GM21529 (cell line): ENCODE results near the gene UQCRQ.
A peak's percentile ranks its signal among the peaks of the same experiment; 100 is the strongest.

Source experiments
- ATAC-seq: cut with Tn5 transposase; IDR thresholded peaks from one replicate; pipeline ENCODE4 v1.9.1; 2021; ENCODE audit not compliant: unreplicated experiment

UQCRQ gene

DNA sequence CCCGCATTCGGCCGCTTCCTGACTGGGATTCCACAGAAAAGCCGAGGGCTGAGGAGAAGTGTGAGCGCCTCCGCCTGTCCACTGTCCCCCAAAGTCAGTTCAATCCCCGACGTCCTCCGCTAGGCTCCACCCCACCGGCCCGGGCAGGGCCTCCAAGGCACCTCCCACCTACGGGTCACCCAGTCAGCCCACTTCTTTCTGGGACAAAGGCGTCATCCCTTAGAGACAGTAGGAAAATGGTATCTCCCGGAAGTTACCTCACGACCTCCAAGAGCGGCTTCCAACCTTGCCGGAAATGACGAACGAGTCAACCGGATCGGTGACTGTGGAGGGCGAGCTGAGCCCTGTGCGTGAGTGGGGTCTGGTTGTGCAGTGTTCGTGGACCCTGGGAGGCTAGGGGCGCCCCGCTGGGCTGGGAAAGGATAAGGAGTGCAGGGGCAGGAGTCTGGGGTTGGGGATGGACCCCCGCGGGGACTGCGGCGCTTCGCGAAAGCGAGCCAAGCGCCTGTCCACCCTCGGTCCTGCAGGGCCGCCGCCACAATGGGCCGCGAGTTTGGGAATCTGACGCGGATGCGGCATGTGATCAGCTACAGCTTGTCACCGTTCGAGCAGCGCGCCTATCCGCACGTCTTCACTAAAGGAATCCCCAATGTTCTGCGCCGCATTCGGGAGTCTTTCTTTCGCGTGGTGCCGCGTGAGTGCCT lies at the start of gene UQCRQ, which contains the start of gene GDF9:
TSS of gene UQCRQ (plus strand) at position 301 of the 704 bp plus-strand sequence. CDS start at position 541, 240 bp downstream.
TSS of gene GDF9 (minus strand) at position 128 of the 704 bp plus-strand sequence. CDS start 1,936 bp downstream, outside the sequence.
- peak; percentile 99 for ATAC-seq

DNA sequence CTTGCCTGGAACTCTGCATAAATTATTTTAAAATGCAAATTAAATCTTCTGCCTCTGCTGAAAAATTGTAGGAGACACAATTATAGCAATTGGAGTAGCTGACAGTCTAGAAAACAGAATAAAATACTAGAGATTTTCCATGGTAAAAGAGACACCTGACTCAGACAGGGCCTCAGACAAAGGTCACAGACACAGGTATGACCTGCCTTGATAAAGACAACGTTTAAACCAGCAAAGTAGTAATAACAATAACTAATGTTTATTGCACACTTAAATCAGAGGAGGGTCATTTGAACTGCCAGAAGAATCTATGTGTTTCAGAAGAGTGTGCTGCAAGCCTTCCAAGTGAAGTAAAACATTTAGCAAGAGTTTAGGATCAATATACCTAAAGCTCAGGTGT lies 49.4 kb upstream of the UQCRQ start:
- ATAC-seq: no peak

DNA sequence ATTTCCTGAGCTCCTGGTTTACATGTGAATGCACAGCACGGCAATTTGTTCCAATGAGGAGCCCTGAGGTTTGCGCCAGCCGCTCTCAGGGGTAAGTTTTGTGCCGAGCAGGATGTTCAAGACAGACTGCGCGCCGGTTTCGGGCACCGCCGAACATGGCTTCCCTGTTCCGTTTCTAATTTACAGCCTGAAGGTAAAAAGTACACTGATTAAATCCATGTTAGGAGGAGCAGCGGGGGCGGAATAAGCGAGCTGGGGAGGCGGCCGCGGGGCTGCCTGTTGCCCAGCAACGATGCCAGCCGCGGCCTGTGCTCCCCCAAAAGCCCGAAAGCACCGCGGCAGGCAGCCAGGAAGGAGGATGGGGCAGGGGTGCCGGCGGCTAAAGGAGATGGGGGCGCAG lies 47.0 kb upstream of the UQCRQ start:
- ATAC-seq: no peak

DNA sequence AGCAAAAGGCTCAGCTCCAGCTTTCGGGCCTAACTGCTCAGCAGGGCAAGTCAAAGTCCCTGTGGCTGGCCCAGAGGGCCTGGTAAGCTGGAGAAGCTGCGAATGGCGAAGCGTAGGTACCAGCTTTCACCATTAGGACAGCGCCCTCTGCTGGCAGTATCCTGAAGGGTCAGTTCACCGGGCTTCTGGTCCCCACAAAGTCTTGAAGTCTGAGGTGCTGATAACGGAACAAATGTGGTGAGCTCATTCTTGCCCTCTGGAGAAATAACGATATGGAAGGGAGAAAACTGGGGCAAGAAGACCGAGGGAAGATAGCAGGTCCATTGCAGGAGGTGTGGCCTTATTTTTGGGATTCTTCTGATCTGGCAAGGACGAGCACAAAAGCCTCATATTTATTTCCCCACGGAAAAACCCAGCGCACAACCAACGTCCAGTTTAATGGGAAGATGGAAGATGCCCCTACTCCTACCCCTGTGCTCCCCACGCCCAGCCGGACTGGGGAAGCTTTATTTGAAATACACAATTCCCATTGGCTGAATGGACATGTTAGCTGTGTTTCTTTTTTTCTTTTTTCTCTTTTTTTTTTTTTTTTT lies 46.2 kb upstream of the UQCRQ start:
- ATAC-seq: peak; percentile 85

DNA sequence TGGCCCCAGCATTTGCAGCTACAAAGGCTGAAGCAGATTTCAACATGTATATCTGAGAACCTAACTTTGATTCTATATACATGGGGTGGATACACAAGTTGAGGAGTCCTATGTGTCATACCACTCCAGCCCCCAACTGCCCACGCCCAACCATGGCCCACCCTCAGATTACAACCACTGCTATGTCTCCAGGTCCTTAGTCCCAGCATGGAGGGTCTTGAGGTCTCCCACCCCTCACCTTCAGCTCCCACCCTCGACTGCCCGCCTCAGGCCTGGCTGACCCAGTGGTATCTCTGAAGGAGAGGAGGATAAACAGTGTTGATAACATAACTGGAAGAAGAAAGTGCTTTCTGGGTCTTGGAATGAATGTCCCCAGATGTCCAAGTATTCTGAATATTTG lies 45.1 kb upstream of the UQCRQ start:
- ATAC-seq: no peak

DNA sequence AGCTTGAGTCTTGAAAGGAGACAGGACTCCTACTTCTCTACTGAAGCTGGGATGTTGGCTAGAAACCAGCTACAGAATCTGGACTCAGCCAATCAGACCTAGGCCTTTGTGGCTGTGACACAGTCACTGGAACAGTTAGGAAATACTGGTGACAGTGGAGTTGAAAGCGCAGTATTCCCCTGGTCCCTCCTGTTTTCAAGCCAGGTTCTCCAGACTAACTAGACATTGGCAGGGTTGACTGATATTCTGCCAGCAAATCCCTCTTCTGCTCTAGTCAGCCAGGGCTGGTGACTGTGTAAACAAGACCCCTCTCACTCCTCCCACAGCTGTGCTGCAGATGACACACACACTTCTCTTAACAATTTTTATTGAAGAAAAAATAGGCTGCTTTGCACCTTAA lies 44.7 kb upstream of the UQCRQ start:
- ATAC-seq: no peak

DNA sequence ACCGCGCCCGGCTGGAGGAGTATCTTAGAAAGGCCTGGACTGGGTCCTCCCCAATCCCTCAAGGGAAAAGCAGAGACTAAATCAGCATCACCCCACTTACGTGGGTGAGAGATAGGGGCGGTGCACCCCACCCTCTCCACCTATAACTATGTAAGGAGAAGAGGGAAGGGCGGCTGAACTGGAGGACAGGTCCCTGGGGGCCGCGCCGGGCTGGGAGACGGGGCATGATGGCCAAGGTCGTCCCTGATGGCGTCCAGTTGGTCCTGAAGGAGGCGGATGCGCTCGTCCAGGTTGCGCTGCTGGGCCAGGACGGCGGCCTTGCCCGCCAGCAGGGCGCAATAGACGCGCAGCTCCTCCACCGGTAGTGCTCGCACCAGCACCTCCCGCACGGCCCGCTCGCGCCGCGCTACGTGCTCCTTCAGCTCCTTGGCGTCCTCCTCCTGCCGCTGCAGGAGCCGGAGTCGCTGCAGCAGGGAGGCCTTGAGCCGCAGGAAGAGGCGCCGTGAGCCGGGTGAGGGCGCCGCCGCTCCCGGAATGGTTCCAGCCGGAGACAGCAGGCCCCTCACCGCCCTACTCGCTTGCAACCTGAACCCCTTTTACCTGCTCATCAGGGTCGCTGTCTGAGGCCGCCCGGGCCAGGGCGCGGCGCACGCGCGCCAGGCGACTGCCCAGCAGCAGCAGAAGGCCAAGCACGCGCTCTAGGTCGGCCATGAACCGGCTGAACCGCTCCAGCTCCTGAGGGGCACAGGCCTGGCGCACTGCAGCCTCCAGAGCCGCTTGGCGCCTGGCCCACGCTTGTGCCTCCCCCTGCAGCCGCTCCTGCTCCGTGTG lies 43.6 kb upstream of the UQCRQ start:
- ATAC-seq: no peak

DNA sequence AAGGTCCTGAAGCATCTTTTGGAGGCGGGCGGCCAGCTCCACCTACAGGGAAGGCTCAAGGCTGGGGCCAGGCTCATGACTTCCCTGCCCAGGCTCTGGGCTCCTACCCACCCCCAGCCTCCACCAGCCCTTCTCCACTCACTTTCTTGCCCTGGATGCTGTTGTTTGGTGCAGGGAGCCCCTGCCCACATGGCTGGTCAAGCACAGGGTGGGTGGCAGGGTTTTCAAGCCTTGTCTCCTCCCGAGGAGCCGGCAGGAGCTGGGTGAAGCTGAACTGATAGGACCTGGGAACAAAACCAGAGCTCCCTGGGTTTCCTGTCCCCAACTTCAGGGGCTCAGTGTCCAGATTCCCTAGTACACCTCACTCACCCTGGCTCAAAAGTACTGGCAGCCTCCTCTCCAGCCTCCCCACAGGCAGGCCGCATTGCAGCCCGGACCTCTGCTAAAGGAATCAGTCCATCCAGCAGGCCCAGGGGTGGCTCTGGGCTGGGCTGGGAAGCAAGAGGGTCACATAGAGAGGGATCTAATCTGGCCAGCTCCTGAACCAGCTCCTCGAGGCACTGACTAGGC lies 42.9 kb upstream of the UQCRQ start:
- no peak for ATAC-seq

DNA sequence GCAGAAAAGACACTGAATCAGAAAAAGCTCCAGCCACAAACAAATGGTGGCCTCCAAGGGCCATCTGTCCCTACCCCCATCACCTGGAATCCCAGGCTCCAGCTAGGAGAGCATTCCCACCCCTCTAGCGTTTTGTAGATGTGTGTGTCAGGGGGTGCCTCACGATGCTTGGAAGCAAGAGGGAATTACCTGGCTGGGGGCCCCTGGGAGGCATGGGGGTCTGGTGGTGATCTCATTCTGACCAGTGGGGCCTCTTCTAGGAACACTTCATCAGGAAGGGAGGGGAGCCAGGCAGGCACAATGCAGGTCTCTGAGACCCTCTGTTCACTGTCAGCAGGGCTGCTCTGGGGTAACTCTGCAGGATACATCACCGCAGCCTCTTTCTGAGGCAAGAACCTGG lies 42.0 kb upstream of the UQCRQ start:
- no peak for ATAC-seq

DNA sequence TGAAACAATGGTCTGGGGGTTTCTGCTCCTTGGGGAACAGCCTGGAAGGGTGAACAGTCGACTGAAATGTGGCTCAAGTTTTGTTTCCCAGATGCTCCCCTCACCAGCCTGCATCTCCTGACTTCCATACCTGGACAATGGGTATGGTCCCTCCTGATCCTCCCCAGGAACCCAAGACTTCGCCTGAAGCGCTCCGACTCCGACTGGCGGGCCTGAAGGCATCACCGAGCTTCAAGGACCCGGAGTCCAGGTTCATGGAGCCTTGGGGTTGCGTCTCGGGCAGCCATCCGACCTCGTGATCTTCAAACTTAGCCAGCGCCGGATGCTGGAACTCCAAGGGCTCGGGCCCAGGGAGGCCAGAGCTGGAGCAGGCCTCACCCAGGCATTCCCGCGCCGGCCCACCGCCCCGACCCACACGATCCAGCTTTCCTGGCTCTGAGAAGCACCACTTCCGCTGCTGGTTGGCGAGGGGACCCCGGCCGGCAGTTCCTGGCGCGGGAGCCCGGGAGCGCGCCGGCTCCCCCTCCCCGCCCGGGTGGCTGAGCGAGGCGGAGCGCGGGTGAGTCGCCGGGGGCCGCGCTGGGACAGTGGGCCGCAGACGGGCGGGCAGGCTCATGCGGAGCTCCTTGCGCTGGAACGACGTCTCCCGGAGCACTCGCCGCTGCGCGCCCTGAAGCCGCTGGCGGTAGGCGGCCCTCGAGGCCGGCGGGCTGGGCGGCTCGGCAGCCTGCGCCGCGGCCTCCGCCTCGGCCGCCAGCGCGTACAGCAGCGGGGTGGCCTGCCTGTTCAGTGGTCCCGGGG lies 41.2 kb upstream of the UQCRQ start:
- ATAC-seq: no peak

DNA sequence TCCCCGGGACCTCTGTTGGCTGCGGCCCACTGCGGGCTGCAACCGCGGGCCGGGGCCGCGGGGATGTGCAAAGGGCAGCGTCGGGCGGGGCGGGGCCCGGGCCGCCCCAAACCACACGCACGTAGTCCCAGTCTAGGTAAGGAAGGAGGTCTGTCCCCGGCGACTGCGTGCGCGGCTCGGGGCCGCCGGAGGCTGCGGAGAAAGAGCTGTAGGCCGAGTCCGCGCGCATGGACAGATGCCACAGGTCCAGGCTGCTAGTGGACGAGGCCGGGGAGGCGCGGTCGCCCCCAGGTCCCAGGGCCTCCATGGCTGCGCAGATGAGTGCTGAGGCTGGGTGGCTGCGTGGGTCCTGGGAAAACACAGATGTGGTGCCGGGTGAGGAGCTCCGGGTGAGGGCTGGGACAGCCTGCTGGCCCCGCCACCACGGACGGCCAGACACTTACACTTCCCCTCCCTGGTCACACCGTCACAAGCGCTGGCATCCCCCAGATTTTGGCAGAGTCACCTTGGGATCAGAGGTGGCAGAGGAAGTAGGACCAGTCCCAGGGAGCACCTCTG lies 40.5 kb upstream of the UQCRQ start:
- ATAC-seq: no peak

DNA sequence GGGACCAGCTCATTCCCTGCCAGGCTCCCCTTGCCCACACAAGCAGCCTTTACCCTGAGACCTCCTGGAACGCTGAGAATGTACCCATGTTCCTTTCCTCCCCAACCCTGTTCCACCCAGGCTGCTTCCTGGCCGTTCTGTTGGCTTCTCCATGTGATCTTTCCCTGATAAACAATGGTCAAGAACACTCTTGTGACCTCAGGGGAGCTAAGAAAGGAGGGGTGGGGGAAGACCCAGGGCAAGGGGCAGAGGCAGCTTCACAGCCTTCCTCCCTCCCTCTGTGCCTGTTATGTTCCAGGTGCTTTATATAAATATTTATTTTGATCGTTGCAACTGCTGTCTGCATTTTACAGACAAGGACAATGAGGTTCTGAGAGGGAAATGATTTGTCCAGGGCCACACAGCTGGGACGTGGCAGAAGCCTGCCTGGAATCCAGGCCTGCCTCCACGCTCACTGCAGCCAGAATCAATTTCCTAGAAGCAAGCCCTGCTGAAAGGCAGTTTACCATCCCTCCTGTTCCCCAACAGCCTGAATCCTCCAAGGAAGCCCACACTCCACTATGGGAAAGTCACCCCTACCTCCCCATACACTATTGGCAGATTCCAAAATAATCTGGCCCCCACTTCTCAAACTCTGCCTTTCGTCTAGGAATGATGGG lies 39.9 kb upstream of the UQCRQ start:
- no peak for ATAC-seq

DNA sequence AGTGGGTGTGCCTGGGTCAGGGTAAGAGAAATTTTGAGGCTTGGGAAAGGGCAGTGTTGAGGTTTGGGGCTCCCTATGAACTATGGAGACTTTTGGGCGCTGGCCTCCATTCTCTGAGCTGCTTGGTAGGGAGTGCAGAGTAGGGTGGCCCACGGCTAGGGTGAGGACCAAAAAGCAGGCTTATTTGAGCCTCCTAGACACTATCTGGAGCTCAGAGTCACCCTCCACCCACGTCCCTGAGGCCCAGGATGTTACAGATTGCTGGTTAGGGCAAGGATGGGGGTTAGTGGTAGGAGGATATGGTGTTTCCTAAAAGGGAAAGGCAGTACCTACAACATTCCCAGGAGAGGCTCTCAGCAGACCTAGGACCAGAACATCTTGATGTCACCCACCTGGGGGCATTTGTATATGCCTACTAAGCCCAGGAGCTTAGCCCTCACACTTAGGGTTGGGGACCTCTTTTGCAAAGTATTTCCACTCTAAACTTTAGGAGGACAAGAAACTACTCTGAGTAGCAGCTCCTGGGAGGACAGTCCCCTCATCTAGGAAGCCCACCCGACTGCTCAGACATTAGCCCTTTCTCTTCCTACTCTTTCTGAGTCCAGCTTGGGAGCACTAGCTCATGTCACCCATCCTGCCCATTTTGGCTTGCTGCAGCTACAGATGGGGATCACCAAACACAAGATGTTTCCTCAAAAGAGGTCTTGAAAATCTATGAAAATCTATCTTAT lies 38.3 kb upstream of the UQCRQ start:
- ATAC-seq: no peak

DNA sequence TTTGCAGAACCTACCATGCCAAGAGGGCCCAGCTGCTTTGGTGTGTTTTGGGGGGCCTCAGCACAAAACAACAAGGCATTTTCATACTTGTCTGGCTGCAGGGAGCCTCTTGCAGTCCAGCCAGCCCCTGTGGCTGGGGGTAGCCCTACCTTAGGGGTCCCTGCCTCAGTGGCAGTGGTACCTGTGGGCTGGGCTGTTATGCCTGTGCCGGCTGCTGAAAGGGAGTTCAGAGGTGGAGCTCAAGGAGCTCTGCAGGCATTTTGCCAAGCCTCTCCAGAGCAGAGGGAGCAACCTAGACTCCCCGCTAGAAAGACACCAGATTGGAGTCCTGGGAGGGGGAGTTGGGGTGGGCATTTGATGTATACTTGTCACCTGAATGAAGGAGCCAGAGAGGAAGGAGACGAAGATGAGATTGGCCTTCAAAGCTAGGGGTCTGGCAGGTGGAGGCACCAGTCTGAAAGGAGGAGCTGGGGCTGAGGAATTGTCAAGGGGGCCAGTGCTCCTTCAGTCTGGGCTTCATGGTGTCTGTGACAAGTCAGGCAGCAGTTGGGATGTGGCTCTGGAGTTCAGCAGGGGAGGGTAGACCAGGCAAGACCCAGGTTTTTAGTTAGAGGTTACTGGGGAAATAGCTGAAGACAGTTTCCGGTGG lies 37.5 kb upstream of the UQCRQ start:
- ATAC-seq: no peak

DNA sequence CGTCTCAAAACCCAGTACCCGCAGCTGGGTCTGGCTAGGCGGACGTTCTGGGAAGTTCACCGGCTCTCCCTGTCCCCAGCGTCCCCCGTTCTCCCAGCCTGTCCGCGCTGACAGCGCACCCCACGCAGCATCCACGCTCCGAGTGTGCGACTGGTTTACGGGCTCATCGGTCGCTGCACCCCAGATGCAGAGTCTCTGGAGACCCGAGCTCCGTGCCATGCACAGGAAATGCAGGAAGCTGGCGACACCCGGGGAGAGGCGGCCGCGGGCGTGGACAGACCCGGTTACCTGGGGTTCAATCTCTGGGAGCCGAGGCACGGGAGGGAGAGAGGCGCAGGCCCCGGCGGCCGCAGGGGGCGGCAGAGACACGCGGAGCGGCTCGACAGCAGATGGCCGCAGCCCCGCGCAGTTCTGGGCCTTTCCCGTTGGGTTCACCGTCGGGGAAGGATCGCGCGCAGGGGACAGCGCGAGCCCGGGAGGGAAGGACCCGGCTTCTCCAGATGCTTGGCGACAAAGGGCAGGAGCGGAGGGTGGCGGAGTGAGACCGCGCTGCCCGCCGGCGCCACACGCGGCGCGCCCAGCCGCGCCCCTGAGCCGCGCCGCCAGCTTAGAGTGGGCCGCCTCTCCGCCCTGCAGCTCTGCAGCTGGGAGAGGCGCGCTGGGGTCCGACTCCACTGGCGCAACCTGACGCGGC lies 36.6 kb upstream of the UQCRQ start:
- ATAC-seq: peak; percentile 80

DNA sequence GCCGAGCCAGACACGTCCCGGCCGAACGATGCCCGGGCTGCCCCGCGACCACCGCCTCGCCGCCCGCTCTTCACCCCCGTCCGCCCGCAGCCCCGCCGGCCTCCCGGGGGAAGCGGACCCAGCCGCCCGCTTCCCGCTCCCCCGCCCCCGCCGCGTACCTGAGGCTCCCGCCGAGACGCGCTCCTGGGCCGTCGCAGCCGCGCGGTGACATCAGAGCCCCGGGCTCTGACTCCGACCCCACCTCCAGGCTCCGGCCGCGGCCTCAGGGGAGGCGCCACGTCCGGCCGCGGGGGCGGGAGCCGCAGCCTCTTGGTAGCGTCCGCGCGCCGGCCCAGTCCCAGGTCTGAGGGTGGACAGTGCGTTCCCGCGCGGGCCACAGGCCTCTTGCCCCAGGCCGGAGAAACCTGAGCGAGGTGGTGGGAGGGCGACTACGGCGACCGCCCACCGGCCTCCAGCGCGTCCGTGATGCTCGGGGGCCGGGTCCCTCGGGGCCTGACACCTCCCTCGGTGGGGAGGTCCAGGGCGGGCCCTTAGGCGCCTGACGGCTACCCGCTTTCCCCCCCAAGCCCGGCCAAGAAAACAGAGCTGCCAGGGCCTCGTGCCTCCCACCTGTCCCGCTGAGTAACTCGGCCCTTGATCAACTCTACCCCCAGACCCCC lies 35.9 kb upstream of the UQCRQ start, which contains the start of gene SHROOM1:
TSS of gene SHROOM1 (minus strand) at position 212 of the 659 bp plus-strand sequence. CDS start 4,507 bp downstream, outside the sequence.
- peak; percentile 74 for ATAC-seq

DNA sequence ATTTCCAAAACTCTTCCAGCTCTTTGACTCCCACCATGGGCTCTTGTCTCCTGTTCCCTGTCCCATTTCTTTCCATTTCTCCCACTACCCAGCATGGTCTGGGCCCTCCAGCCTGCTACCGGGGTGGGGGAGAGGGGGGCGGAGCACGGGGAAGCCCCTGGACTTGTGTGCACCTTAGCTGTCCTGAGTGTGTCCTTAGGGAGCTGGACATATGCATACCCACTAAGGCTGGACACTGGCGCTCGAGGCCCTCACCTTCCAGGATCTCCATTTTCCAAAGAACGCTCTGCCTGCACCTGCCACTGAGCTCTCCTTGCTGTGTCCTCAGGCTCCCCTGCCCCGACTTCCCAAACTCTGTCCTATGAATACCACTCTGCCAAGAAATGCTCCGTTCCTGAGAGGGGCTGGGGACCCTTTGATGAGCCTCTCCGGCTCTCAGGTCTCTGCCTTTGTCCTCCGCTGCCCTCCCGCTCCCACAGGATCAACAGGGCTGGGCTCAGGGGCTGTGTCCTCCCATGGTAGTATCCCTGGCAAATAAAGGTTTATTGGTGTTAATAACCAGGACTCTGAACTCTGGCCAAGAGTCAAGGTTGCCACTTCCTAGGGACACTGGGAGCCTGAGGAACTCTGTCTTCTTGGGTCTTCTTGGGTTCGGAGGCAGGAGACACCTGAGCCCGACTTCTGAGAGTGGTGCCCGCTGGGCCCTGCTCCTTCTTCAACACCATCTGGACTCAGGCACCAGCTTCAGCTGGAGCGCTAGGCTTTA lies 35.2 kb upstream of the UQCRQ start:
- no peak for ATAC-seq
